Measurements from ENCODE around the gene RERE.

DNA sequence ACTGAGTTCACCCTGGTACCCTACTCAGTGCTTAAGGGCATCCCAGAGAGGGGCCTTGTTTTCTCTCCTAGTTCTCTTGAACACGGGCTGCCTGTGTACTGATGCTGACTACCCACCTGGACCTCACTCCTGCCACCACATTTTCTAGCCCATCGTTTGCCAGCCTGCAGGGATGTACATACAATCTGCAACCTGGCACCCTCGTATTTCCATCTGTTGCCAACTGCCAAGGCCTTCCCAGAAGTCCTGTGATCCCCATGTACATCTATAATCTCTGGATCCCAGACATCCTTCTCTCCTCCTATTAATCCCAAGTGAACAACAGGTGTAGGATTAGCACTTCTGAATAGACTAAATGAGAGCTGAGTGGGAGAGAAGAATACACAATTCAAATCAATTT lies 287.5 kb downstream of the RERE start:
- TF ChIP-seq, protein P1, sequence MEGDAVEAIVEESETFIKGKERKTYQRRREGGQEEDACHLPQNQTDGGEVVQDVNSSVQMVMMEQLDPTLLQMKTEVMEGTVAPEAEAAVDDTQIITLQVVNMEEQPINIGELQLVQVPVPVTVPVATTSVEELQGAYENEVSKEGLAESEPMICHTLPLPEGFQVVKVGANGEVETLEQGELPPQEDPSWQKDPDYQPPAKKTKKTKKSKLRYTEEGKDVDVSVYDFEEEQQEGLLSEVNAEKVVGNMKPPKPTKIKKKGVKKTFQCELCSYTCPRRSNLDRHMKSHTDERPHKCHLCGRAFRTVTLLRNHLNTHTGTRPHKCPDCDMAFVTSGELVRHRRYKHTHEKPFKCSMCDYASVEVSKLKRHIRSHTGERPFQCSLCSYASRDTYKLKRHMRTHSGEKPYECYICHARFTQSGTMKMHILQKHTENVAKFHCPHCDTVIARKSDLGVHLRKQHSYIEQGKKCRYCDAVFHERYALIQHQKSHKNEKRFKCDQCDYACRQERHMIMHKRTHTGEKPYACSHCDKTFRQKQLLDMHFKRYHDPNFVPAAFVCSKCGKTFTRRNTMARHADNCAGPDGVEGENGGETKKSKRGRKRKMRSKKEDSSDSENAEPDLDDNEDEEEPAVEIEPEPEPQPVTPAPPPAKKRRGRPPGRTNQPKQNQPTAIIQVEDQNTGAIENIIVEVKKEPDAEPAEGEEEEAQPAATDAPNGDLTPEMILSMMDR (IDR thresholded peaks at IDR 0.05; ENCODE audit: borderline replicate concordance, extremely low read depth, low read length, poor library complexity, severe bottlenecking), result no peak
- no peak for TF ChIP-seq EZH2 (IDR thresholded peaks at IDR 0.05; ENCODE audit: borderline replicate concordance, low read depth, low read length, severe bottlenecking)
